Tibial nerve (tissue), 4 donors: ENCODE measurements around the gene DSTYK. TPM values are rescaled to one million over a fixed set of nuclear protein-coding genes. Genes with fewer than 3 reads are reported as not detected.
"Not testable (repeated sequence)": the region's sequence is repeated elsewhere in the genome, so short reads cannot be mapped to it uniquely, and the experiment has no call there.

ENCODE experiments used
- DNase-seq, 2 donors: peaks; one replicate each; pipeline ENCODE4 v3.0.0-alpha.2; 2019; ENCODE audit warnings: low spot score in 2 of 2
- H3K27ac ChIP-seq, 4 donors: fragments of 200-600 bp; sonication (generic) in 3 of 4; one replicate each; pipeline ENCODE4 v1.5.1; 2017 to 2019; ENCODE audit warnings: mild to moderate bottlenecking in 1 of 4
- H3K27me3 ChIP-seq, 2 donors: fragments of 200-600 bp; sonication (generic) in 1 of 2; one replicate each; pipeline versions ENCODE4 v1.5.1 to v1.6.0; 2017 to 2019
- H3K36me3 ChIP-seq, 3 donors: fragments of 200-600 bp; sonication (generic); one replicate each; pipeline ENCODE4 v1.5.1; 2018 to 2019
- H3K4me1 ChIP-seq, 4 donors: fragments of 200-600 bp; sonication (generic) in 3 of 4; one replicate each; pipeline ENCODE4 v1.5.1; 2017 to 2019
- H3K4me3 ChIP-seq, 4 donors: fragments of 200-600 bp; sonication (generic) in 3 of 4; one replicate each; pipeline ENCODE4 v1.5.1; 2017 to 2019; ENCODE audit warnings: mild to moderate bottlenecking in 1 of 4, moderate library complexity in 1 of 4
- H3K9me3 ChIP-seq, 4 donors: fragments of 200-600 bp; sonication (generic) in 3 of 4; one replicate each; pipeline ENCODE4 v1.5.1; 2017 to 2019
- EP300 ChIP-seq, 2 donors: sonication (generic); formaldehyde crosslinking; IDR thresholded peaks; one replicate each; pipeline ENCODE4 v1.6.1; 2017; ENCODE audit warnings: antibody characterized with exemption in 2 of 2, mild to moderate bottlenecking in 1 of 2
- POLR2A ChIP-seq, 2 donors: fragments of 450-650 bp; IDR thresholded peaks; one replicate each; pipeline ENCODE4 v1.6.1; 2017; ENCODE audit warnings: antibody characterized with exemption in 2 of 2, mild to moderate bottlenecking in 2 of 2, moderate library complexity in 2 of 2
- WGBS, 2 donors: methylation state at CpG; one replicate each; pipeline ENCODE4 v1.1.5; 2018; 5-methylcytosine and 5-hydroxymethylcytosine counted together
- total RNA-seq, 4 donors: library from RNA; depleted of rRNA; stranded (reverse); fragments of >200 nt; gene quantifications; one replicate each; pipeline ENCODE4 v1.1.0, GENCODE V29; 2016
- TF ChIP-seq, protein P1 (sequence below), 5 experiments: fragments of 200-600 bp in 3 of 5; fragments of 450-650 bp in 2 of 5; sonication (generic) in 3 of 5; IDR thresholded peaks; one replicate each; pipeline ENCODE4 v1.5.1; 2016 to 2019; ENCODE audit warnings: antibody characterized with exemption in 5 of 5, mild to moderate bottlenecking in 3 of 5, moderate library complexity in 2 of 5

Gene DSTYK
- total RNA-seq, 4 donors from 2014 or later, result 10.5 to 15.5 (median 14.1) TPM

GRCh38 chr1:205186191-205186590 is 25.3 kb downstream of the DSTYK start:
- no peak for DNase-seq
- no peak for TF ChIP-seq POLR2A (IDR thresholded peaks at IDR 0.05)
- no peak for TF ChIP-seq EP300 (IDR thresholded peaks at IDR 0.05)
- TF ChIP-seq, protein P1, sequence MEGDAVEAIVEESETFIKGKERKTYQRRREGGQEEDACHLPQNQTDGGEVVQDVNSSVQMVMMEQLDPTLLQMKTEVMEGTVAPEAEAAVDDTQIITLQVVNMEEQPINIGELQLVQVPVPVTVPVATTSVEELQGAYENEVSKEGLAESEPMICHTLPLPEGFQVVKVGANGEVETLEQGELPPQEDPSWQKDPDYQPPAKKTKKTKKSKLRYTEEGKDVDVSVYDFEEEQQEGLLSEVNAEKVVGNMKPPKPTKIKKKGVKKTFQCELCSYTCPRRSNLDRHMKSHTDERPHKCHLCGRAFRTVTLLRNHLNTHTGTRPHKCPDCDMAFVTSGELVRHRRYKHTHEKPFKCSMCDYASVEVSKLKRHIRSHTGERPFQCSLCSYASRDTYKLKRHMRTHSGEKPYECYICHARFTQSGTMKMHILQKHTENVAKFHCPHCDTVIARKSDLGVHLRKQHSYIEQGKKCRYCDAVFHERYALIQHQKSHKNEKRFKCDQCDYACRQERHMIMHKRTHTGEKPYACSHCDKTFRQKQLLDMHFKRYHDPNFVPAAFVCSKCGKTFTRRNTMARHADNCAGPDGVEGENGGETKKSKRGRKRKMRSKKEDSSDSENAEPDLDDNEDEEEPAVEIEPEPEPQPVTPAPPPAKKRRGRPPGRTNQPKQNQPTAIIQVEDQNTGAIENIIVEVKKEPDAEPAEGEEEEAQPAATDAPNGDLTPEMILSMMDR (IDR thresholded peaks at IDR 0.05), result no peak
- H3K4me1 ChIP-seq, result peaks cover 0 to 58% (median 11%) of the 10 kb centered on the region in 4 donors
- no peak overlapping the region for H3K27ac ChIP-seq
- peaks cover 0 to 19% (median 0%) of the 10 kb centered on the region in 3 donors for H3K36me3 ChIP-seq
- no peak overlapping the region for H3K4me3 ChIP-seq
- H3K9me3 ChIP-seq, result no peaks in the 10 kb centered on the region
- H3K27me3 ChIP-seq, result no peaks in the 10 kb centered on the region

GRCh38 chr1:205183676-205184335 is 27.7 kb downstream of the DSTYK start:
- Histone ChIP-seq H3K4me1 (peaks cover 0 to 49% (median 5%) of the 10 kb centered on the region in 4 donors), H3K36me3 (peaks cover 0 to 21% (median 0%) of the 10 kb centered on the region in 3 donors), H3K27me3 (no peaks in the 10 kb centered on the region), H3K4me3 (no peak overlapping the region), H3K27ac (peak overlapping the region in 2 of 4 donors; percentile 58 to 63), H3K9me3 (no peaks in the 10 kb centered on the region)
- TF ChIP-seq POLR2A (IDR thresholded peaks at IDR 0.05) (no peak), EP300 (IDR thresholded peaks at IDR 0.05) (no peak)
- TF ChIP-seq, protein P1 (IDR thresholded peaks at IDR 0.05), result no peak
- WGBS, 2 donors, result 60 to 72% methylated on average over 4 of the region's 4 CpGs
- no peak for DNase-seq

DNA sequence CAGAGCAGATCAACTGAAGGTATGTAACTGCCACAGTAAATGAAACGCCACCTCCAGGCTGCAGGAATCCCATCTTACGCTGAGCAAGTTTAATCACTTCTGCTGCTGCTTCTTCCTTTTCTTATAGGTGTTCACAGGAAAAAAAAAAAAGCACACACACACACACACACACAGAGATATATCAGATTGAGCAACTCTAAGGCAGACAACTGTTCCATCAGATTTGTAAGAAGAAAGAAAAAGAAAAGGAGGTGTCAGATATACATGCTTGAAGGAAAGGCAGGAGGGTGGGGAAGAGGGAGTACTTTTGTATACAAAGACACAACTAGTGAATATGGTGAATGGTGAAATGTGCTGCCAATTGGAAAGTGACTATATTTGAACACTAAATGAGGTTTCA is 28.6 kb downstream of the DSTYK start:
- DNase-seq, result no peak
- WGBS, 2 donors, result 95 to 98% methylated on average over 2 of the region's 2 CpGs
- Histone ChIP-seq H3K4me3 (no peak overlapping the region), H3K27me3 (no peaks in the 10 kb centered on the region), H3K27ac (peak overlapping the region in 2 of 4 donors; percentile 58 to 63), H3K9me3 (no peaks in the 10 kb centered on the region), H3K4me1 (peaks cover 0 to 46% (median 5%) of the 10 kb centered on the region in 4 donors), H3K36me3 (peaks cover 0 to 21% (median 0%) of the 10 kb centered on the region in 3 donors)
- TF ChIP-seq POLR2A (IDR thresholded peaks at IDR 0.05), result no peak
- TF ChIP-seq EP300 (IDR thresholded peaks at IDR 0.05), result no peak
- TF ChIP-seq, protein P1 (IDR thresholded peaks at IDR 0.05), result no peak

GRCh38 chr1:205180331-205180730 is 31.2 kb downstream of the DSTYK start:
- H3K27ac ChIP-seq, H3K4me3 ChIP-seq, H3K36me3 ChIP-seq, H3K9me3 ChIP-seq, H3K27me3 ChIP-seq, DNase-seq: not testable (repeated sequence)
- peaks cover 0 to 36% (median 12%) of the 10 kb centered on the region in 4 donors for H3K4me1 ChIP-seq
- 85 to 86% methylated on average over 7 of the region's 7 CpGs for WGBS, 2 donors

DNA sequence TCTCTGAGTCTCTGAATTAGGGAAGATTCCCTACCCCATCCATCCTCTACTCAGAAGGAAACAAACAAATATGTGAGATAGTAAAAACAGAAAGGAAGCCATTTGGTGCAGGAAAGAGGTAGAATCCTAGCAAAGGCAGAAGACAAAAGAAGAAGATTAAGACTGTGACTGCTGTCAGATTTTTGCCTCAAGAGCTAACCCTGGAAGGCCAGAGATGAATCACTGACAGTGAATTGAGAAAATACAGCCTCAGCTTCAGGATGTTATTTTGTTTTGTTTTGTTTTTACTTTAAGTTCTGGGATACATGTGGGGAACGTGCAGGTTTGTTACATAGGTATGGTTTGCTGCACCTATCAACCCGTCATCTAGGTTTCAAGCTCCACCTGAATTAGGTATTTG is 31.7 kb downstream of the DSTYK start:
- peaks cover 0 to 41% (median 16%) of the 10 kb centered on the region in 4 donors for H3K4me1 ChIP-seq
- H3K36me3 ChIP-seq, result peaks cover 0 to 7% (median 0%) of the 10 kb centered on the region in 3 donors
- H3K9me3 ChIP-seq, result no peaks in the 10 kb centered on the region
- H3K4me3 ChIP-seq, result no peak overlapping the region
- no peak overlapping the region for H3K27ac ChIP-seq
- TF ChIP-seq, protein P1 (IDR thresholded peaks at IDR 0.05), result no peak
- TF ChIP-seq EP300 (IDR thresholded peaks at IDR 0.05) (no peak), POLR2A (IDR thresholded peaks at IDR 0.05) (no peak)
- no peaks in the 10 kb centered on the region for H3K27me3 ChIP-seq
- WGBS, 2 donors, result 80 to 84% methylated on average over 2 of the region's 2 CpGs
- DNase-seq, result no peak
